Neural cell (in vitro differentiated cells): ENCODE measurements around the gene ANKMY1.

Experiments
- EP300 ChIP-seq: fragments of 450-650 bp; conservative IDR thresholded peaks from 2 replicates; pipeline ENCODE4 v1.6.1; 2014; ENCODE audit warnings: antibody characterized with exemption, mild to moderate bottlenecking, moderate library complexity; ENCODE audit not compliant: poor library complexity, severe bottlenecking
- POLR2AphosphoS5 ChIP-seq: IDR thresholded peaks from 2 replicates; pipeline ENCODE4 v1.6.1; 2012
- RAD21 ChIP-seq: fragments of 450-650 bp; conservative IDR thresholded peaks from 2 replicates; pipeline ENCODE4 v1.6.1; 2014; ENCODE audit warnings: antibody characterized with exemption, mild to moderate bottlenecking, moderate library complexity
- REST ChIP-seq: IDR thresholded peaks from 2 replicates; pipeline ENCODE4 v1.6.1; 2012; ENCODE audit warnings: borderline replicate concordance
- TF ChIP-seq, protein P1 (sequence below): fragments of 450-650 bp; IDR thresholded peaks from 2 replicates; pipeline ENCODE4 v1.5.1; 2014; ENCODE audit warnings: antibody characterized with exemption, mild to moderate bottlenecking, moderate library complexity; ENCODE audit not compliant: poor library complexity, severe bottlenecking

GRCh38 chr2:240461471-240462072 is 96.2 kb downstream of the ANKMY1 start:
- TF ChIP-seq, protein P1, sequence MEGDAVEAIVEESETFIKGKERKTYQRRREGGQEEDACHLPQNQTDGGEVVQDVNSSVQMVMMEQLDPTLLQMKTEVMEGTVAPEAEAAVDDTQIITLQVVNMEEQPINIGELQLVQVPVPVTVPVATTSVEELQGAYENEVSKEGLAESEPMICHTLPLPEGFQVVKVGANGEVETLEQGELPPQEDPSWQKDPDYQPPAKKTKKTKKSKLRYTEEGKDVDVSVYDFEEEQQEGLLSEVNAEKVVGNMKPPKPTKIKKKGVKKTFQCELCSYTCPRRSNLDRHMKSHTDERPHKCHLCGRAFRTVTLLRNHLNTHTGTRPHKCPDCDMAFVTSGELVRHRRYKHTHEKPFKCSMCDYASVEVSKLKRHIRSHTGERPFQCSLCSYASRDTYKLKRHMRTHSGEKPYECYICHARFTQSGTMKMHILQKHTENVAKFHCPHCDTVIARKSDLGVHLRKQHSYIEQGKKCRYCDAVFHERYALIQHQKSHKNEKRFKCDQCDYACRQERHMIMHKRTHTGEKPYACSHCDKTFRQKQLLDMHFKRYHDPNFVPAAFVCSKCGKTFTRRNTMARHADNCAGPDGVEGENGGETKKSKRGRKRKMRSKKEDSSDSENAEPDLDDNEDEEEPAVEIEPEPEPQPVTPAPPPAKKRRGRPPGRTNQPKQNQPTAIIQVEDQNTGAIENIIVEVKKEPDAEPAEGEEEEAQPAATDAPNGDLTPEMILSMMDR: no peak
- no peak for TF ChIP-seq REST
- TF ChIP-seq RAD21: no peak
- no peak for TF ChIP-seq POLR2AphosphoS5
- TF ChIP-seq EP300: no peak
